ENCODE data around the gene SLC16A2.

SLC16A2 gene

DNA sequence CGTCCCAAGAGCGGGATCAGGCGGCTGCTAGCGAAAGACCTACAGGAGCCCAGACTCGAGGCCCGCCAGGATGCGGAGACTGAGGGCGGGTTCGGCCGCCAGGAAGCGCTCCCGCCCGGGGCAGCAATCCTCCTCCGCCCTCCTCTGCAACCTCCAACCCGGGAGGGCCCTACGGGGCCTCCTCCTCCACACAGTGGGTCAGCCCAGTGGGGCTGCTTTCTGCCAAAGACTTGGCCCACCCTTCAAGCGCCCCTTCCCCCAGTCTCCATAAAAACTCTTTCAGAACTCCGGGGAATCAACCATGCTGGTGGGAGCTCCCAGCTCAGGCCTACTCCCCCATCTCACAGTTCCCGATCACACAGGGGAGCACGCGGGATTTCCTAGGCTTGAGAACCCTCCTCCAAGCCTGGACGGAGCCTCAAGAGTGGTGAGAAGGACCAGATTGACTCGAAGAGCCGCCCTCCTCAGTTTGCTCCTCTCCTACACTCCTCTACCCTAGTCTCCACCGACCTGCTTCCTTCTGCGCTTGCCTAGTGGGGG lies 115.6 kb downstream of the SLC16A2 start:
- DNase-seq (ENCODE audit: low read depth), result no peak
- peak overlapping the region; percentile 36 for H3K4me3 ChIP-seq (ENCODE audit: low read length)
- TF ChIP-seq, protein P1, sequence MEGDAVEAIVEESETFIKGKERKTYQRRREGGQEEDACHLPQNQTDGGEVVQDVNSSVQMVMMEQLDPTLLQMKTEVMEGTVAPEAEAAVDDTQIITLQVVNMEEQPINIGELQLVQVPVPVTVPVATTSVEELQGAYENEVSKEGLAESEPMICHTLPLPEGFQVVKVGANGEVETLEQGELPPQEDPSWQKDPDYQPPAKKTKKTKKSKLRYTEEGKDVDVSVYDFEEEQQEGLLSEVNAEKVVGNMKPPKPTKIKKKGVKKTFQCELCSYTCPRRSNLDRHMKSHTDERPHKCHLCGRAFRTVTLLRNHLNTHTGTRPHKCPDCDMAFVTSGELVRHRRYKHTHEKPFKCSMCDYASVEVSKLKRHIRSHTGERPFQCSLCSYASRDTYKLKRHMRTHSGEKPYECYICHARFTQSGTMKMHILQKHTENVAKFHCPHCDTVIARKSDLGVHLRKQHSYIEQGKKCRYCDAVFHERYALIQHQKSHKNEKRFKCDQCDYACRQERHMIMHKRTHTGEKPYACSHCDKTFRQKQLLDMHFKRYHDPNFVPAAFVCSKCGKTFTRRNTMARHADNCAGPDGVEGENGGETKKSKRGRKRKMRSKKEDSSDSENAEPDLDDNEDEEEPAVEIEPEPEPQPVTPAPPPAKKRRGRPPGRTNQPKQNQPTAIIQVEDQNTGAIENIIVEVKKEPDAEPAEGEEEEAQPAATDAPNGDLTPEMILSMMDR (IDR thresholded peaks at IDR 0.05; ENCODE audit: insufficient read depth, low read depth, low read length, missing control alignments), result no peak

- DNase-seq (ENCODE audit: low read depth), result peak; percentile 36
- H3K4me3 ChIP-seq (ENCODE audit: low read length), result no peak overlapping the region
- TF ChIP-seq, protein P1 (IDR thresholded peaks at IDR 0.05; ENCODE audit: insufficient read depth, low read depth, low read length, missing control alignments), result no peak
Observed at GRCh38 chrX:74540635-74541249, 119.4 kb downstream of the SLC16A2 start.

DNA sequence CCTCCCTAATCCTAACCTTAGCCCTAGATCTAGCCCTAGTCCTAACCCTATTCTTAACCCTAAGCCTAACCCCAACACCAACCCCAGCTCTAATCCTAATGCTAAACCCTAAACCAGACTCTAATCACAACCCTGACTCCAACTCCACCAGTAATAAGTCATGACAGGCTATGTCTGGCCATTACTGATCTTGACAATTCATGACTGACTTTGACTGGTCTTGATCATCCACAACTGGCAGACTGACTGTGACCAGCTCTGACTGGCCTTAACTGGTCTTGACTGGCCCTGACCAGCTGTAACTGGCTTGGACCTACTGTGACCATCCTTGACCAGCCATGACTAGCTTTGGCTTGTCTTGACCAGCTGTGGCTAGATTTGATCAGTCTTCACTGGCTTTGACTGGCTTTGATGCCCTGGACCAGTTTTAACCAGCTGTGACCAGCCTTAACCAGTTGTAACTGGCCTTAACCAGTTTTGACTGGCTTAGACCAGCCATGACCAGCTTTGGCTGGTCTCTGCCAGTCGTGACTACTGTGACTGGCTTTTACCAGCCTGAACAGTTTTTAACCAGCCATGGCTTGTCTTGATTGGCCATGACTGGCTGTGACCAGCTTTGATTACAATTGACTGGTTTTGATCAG lies 124.7 kb downstream of the SLC16A2 start:
- H3K4me3 ChIP-seq (ENCODE audit: low read length), result no peak overlapping the region
- TF ChIP-seq, protein P1 (IDR thresholded peaks at IDR 0.05; ENCODE audit: insufficient read depth, low read depth, low read length, missing control alignments), result no peak
- DNase-seq (ENCODE audit: low read depth), result no peak

GRCh38 chrX:74546984-74547383 lies 125.7 kb downstream of the SLC16A2 start:
- TF ChIP-seq, protein P1 (IDR thresholded peaks at IDR 0.05; ENCODE audit: insufficient read depth, low read depth, low read length, missing control alignments), result no peak
- no peak for DNase-seq (ENCODE audit: low read depth)
- H3K4me3 ChIP-seq (ENCODE audit: low read length), result no peak overlapping the region

- DNase-seq (ENCODE audit: low read depth), result peak; percentile 67
- TF ChIP-seq, protein P1 (IDR thresholded peaks at IDR 0.05; ENCODE audit: insufficient read depth, low read depth, low read length, missing control alignments), result peak; percentile 86
- no peak overlapping the region for H3K4me3 ChIP-seq (ENCODE audit: low read length)
Observed at GRCh38 chrX:74550295-74550802, 129.1 kb downstream of the SLC16A2 start.

GRCh38 chrX:74551934-74552333 lies 130.6 kb downstream of the SLC16A2 start:
- TF ChIP-seq, protein P1 (IDR thresholded peaks at IDR 0.05; ENCODE audit: insufficient read depth, low read depth, low read length, missing control alignments), result no peak
- no peak for DNase-seq (ENCODE audit: low read depth)
- no peak overlapping the region for H3K4me3 ChIP-seq (ENCODE audit: low read length)

All from epithelial cell of esophagus (primary cell).